ENCODE measurements around the gene TMEM200A.

DNA sequence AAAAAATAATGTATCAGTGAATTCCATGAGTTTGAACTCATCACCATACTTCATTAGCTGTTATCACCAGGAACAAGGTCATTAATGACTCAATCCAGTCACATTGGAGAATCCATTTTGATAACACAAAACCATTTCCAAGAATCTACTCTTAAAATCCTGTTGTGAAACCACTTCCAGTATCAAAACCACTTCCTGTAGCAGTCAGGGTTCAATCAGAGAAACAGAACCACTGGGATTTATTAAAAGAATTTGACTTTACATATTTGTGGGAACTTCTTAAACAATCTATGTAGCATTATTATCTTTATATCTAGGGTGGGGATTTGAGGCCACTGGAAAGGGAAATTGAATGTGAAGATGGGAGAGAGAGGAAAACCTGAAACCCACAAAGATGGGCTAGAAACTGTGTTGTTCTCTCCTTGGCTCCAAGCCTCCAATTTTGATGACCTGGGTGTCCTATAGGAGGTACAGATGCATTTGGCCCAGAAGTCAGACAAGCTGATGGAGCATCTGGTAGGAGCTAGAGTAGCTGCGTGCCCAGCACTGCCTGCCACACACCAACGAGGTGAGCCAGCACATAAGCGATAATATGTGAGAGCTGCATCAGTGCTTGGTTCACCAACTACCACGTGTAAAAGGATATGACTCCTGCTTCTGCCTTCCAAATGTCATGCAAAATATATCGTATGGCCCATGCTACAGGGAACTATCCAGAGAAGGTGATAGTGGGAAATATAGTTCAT, 117.0 kb downstream of the TMEM200A start:
- TF ChIP-seq, protein P1, sequence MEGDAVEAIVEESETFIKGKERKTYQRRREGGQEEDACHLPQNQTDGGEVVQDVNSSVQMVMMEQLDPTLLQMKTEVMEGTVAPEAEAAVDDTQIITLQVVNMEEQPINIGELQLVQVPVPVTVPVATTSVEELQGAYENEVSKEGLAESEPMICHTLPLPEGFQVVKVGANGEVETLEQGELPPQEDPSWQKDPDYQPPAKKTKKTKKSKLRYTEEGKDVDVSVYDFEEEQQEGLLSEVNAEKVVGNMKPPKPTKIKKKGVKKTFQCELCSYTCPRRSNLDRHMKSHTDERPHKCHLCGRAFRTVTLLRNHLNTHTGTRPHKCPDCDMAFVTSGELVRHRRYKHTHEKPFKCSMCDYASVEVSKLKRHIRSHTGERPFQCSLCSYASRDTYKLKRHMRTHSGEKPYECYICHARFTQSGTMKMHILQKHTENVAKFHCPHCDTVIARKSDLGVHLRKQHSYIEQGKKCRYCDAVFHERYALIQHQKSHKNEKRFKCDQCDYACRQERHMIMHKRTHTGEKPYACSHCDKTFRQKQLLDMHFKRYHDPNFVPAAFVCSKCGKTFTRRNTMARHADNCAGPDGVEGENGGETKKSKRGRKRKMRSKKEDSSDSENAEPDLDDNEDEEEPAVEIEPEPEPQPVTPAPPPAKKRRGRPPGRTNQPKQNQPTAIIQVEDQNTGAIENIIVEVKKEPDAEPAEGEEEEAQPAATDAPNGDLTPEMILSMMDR (IDR thresholded peaks at IDR 0.05), result no peak
- TF ChIP-seq POLR2AphosphoS5 (IDR thresholded peaks at IDR 0.05; ENCODE audit: low read depth, low read length) (no peak), SIN3A (IDR thresholded peaks at IDR 0.05; ENCODE audit: borderline replicate concordance, insufficient read depth, low read depth, low read length) (no peak), TCF7L2 (IDR thresholded peaks at IDR 0.05; ENCODE audit: low read depth, low read length) (no peak)
- TF ChIP-seq, protein P2, sequence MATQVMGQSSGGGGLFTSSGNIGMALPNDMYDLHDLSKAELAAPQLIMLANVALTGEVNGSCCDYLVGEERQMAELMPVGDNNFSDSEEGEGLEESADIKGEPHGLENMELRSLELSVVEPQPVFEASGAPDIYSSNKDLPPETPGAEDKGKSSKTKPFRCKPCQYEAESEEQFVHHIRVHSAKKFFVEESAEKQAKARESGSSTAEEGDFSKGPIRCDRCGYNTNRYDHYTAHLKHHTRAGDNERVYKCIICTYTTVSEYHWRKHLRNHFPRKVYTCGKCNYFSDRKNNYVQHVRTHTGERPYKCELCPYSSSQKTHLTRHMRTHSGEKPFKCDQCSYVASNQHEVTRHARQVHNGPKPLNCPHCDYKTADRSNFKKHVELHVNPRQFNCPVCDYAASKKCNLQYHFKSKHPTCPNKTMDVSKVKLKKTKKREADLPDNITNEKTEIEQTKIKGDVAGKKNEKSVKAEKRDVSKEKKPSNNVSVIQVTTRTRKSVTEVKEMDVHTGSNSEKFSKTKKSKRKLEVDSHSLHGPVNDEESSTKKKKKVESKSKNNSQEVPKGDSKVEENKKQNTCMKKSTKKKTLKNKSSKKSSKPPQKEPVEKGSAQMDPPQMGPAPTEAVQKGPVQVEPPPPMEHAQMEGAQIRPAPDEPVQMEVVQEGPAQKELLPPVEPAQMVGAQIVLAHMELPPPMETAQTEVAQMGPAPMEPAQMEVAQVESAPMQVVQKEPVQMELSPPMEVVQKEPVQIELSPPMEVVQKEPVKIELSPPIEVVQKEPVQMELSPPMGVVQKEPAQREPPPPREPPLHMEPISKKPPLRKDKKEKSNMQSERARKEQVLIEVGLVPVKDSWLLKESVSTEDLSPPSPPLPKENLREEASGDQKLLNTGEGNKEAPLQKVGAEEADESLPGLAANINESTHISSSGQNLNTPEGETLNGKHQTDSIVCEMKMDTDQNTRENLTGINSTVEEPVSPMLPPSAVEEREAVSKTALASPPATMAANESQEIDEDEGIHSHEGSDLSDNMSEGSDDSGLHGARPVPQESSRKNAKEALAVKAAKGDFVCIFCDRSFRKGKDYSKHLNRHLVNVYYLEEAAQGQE (IDR thresholded peaks at IDR 0.05; ENCODE audit: insufficient read depth in 1 of 2, low read depth in 2 of 2, low read length in 1 of 2), result no peak

All from Panc1 (cell line).